H1 (cell line): Measurements from ENCODE around the gene MAP3K1. TPM values are rescaled to one million over a fixed set of nuclear protein-coding genes. Genes with fewer than 3 reads are reported as not detected.

Source experiments
- CTCF ChIA-PET: fragments of 300-600 bp; sonication (Branson Sonifier 250); formaldehyde crosslinking; loops from one replicate; lab custom pipeline; 2021; ENCODE audit not compliant: partially characterized antibody; lab: Charles Lee
- POLR2A ChIA-PET: fragments of 300-600 bp; sonication (Branson Sonifier 250); formaldehyde crosslinking; loops from one replicate; lab custom pipeline; 2021; ENCODE audit warnings: inconsistent platforms; ENCODE audit not compliant: partially characterized antibody; lab: Charles Lee
- DNase-seq, 2 experiments: peaks; one replicate each; pipeline versions ENCODE4 v3.0.0 to v3.0.0-alpha.2; 2010 to 2022; ENCODE audit warnings: low spot score in 2 of 2, low read depth in 1 of 2, mixed read lengths in 1 of 2
- FAIRE-seq: peaks from 2 replicates; lab custom pipeline; 2011; peaks lifted over from hg19 to GRCh38; lab: Jason Lieb, UNC
- H2AFZ ChIP-seq: 2 replicates; pipeline ENCODE4 v1.8.1; 2012; ENCODE audit warnings: low read length, inconsistent platforms
- H2AK5ac ChIP-seq: 2 replicates; pipeline ENCODE4 v1.6.1; 2013; ENCODE audit warnings: low read depth, low read length
- H2BK120ac ChIP-seq: replicated peaks from 2 replicates; pipeline ENCODE3; 2013; ENCODE audit warnings: low read depth, low read length, inconsistent platforms
- H2BK12ac ChIP-seq: 2 replicates; pipeline ENCODE4 v1.6.1; 2013; ENCODE audit warnings: low read depth, low read length
- H2BK15ac ChIP-seq: 2 replicates; pipeline ENCODE4 v1.6.1; 2013; ENCODE audit warnings: low read length
- H2BK20ac ChIP-seq: 2 replicates; pipeline ENCODE4 v1.6.1; 2013; ENCODE audit warnings: low read length
- H2BK5ac ChIP-seq: 2 replicates; pipeline ENCODE4 v1.6.1; 2013; ENCODE audit warnings: low read depth, low read length
- H3K14ac ChIP-seq: 2 replicates; pipeline ENCODE4 v1.6.1; 2013; ENCODE audit warnings: inconsistent platforms; ENCODE audit not compliant: insufficient read length
- H3K18ac ChIP-seq: 2 replicates; pipeline ENCODE4 v1.6.1; 2013; ENCODE audit warnings: low read length; ENCODE audit errors: extremely low read depth
- H3K23ac ChIP-seq: 2 replicates; pipeline ENCODE4 v1.6.1; 2013; ENCODE audit warnings: inconsistent platforms; ENCODE audit not compliant: insufficient read length
- H3K23me2 ChIP-seq: 2 replicates; pipeline ENCODE4 v1.6.1; 2013; ENCODE audit warnings: low read depth, low read length
- H3K27ac ChIP-seq: 2 replicates; pipeline ENCODE4 v1.6.1; 2011; ENCODE audit warnings: low read depth, low read length, inconsistent platforms
- H3K27me3 ChIP-seq, 4 experiments: replicated peaks in 1 of 4; 1 replicate in 1 of 4; 2 replicates in 3 of 4; pipeline versions ENCODE4 v1.6.1 to v1.8.1; 2011 to 2013; ENCODE audit warnings: low read length in 3 of 4, mild to moderate bottlenecking in 3 of 4, inconsistent platforms in 2 of 4, mixed read lengths in 2 of 4, moderate library complexity in 1 of 4; ENCODE audit not compliant: control insufficient read depth in 3 of 4, insufficient read depth in 3 of 4; ENCODE audit errors: extremely low read depth in 1 of 4
- H3K36me3 ChIP-seq, 4 experiments: 2 replicates each; pipeline versions ENCODE4 v1.6.1 to v1.8.1; 2011 to 2013; ENCODE audit warnings: mild to moderate bottlenecking in 4 of 4, low read length in 3 of 4, moderate library complexity in 2 of 4, control low read depth in 1 of 4, inconsistent platforms in 1 of 4; ENCODE audit not compliant: insufficient read depth in 4 of 4, control insufficient read depth in 2 of 4
- H3K4ac ChIP-seq: replicated peaks from 2 replicates; pipeline ENCODE3; 2013; ENCODE audit warnings: low read length, low read depth, mixed read lengths, inconsistent platforms; ENCODE audit not compliant: insufficient read length
- H3K4me1 ChIP-seq, 4 experiments: replicated peaks in 1 of 4; 1 replicate in 1 of 4; 2 replicates in 3 of 4; pipeline versions ENCODE4 v1.6.1 to v1.8.1; 2011 to 2013; ENCODE audit warnings: low read length in 3 of 4, inconsistent platforms in 2 of 4, mixed read lengths in 1 of 4; ENCODE audit not compliant: insufficient read depth in 4 of 4, control insufficient read depth in 3 of 4
- H3K4me2 ChIP-seq, 2 experiments: 2 replicates each; pipeline versions ENCODE4 v1.6.1 to v1.8.1; 2011 to 2013; ENCODE audit warnings: low read depth in 2 of 2, low read length in 2 of 2, control low read depth in 1 of 2, inconsistent platforms in 1 of 2, mild to moderate bottlenecking in 1 of 2; ENCODE audit not compliant: insufficient read depth in 1 of 2
- H3K4me3 ChIP-seq, 4 experiments: fragments of 200-600, 300-600 bp in 1 of 4; sonication (generic), shearing (Covaris generic), sonication (Bioruptor Twin) in 1 of 4; 2 replicates each; pipeline versions ENCODE4 v1.5.1 to v1.8.1; 2011 to 2016; ENCODE audit warnings: low read length in 4 of 4, low read depth in 3 of 4, control low read depth in 2 of 4, inconsistent platforms in 2 of 4, mild to moderate bottlenecking in 2 of 4, mixed read lengths in 1 of 4, moderate library complexity in 1 of 4; ENCODE audit not compliant: insufficient read depth in 2 of 4; ENCODE audit errors: extremely low read depth in 1 of 4
- H3K56ac ChIP-seq: replicated peaks from 2 replicates; pipeline ENCODE3; 2013; ENCODE audit warnings: low read depth, mild to moderate bottlenecking, mixed read lengths, low read length, inconsistent platforms; ENCODE audit not compliant: insufficient read length
- H3K79me1 ChIP-seq: 2 replicates; pipeline ENCODE4 v1.6.1; 2013; ENCODE audit warnings: low read depth, low read length, control low read depth
- H3K79me2 ChIP-seq, 2 experiments: 2 replicates each; pipeline versions ENCODE4 v1.6.1 to v1.8.1; 2012 to 2013; ENCODE audit warnings: low read length in 2 of 2, mild to moderate bottlenecking in 2 of 2, inconsistent platforms in 1 of 2; ENCODE audit not compliant: insufficient read depth in 2 of 2, control insufficient read depth in 1 of 2
- H3K9ac ChIP-seq, 4 experiments: replicated peaks in 1 of 4; 1 replicate in 1 of 4; 2 replicates in 3 of 4; pipeline versions ENCODE4 v1.6.1 to v1.8.1; 2011 to 2013; ENCODE audit warnings: low read depth in 3 of 4, low read length in 3 of 4, control low read depth in 2 of 4, mild to moderate bottlenecking in 2 of 4, moderate library complexity in 2 of 4, inconsistent platforms in 1 of 4; ENCODE audit errors: extremely low read depth in 1 of 4
- H3K9me3 ChIP-seq, 2 experiments: 2 replicates each; pipeline versions ENCODE4 v1.6.1 to v1.8.1; 2012 to 2013; ENCODE audit warnings: mild to moderate bottlenecking in 2 of 2, moderate library complexity in 2 of 2, control low read depth in 1 of 2, inconsistent platforms in 1 of 2, low read depth in 1 of 2, low read length in 1 of 2, mixed read lengths in 1 of 2; ENCODE audit not compliant: insufficient read depth in 2 of 2
- H4K20me1 ChIP-seq, 2 experiments: replicated peaks in 1 of 2; 2 replicates each; pipeline versions ENCODE3 to v1.8.1; 2011 to 2013; ENCODE audit warnings: inconsistent platforms in 2 of 2, low read length in 2 of 2, mild to moderate bottlenecking in 1 of 2; ENCODE audit not compliant: insufficient read depth in 2 of 2, control insufficient read depth in 1 of 2
- H4K5ac ChIP-seq: 2 replicates; pipeline ENCODE4 v1.6.1; 2013; ENCODE audit warnings: low read length, low read depth, mixed read lengths, inconsistent platforms; ENCODE audit not compliant: insufficient read length
- H4K8ac ChIP-seq: 2 replicates; pipeline ENCODE4 v1.8.0; 2013; ENCODE audit warnings: mild to moderate bottlenecking, moderate library complexity, low read length, inconsistent platforms; ENCODE audit not compliant: insufficient read depth; ENCODE audit errors: extremely low read depth
- H4K91ac ChIP-seq: replicated peaks from 2 replicates; pipeline ENCODE3; 2013; ENCODE audit warnings: low read length, mixed read lengths, inconsistent platforms; ENCODE audit not compliant: insufficient read length
- BCL11A ChIP-seq, 2 experiments: IDR thresholded peaks; one replicate each; pipeline ENCODE4 v1.6.1; 2011; ENCODE audit warnings: low read depth in 2 of 2, low read length in 2 of 2, mild to moderate bottlenecking in 2 of 2
- BRCA1 ChIP-seq: IDR thresholded peaks from 2 replicates; pipeline ENCODE4 v1.6.1; 2012; ENCODE audit warnings: low read depth, low read length, improper control_type of control experiment
- CBX5 ChIP-seq: fragments of 300-800, 300-1000 bp; sonication (generic); IDR thresholded peaks from 2 replicates; pipeline ENCODE4 v1.7.1; 2016; ENCODE audit warnings: antibody characterized with exemption, low read length, low read depth
- CHD1 ChIP-seq: IDR thresholded peaks from 2 replicates; pipeline ENCODE4 v1.6.1; 2012; ENCODE audit warnings: low read depth, low read length, improper control_type of control experiment
- EP300 ChIP-seq, 2 experiments: IDR thresholded peaks; 1 replicate in 1 of 2; 2 replicates in 1 of 2; pipeline ENCODE4 v1.6.1; 2011 to 2012; ENCODE audit warnings: low read depth in 2 of 2, low read length in 2 of 2, mild to moderate bottlenecking in 2 of 2, borderline replicate concordance in 1 of 2, inconsistent platforms in 1 of 2, moderate library complexity in 1 of 2
- GTF2F1 ChIP-seq: IDR thresholded peaks from 2 replicates; pipeline ENCODE4 v1.6.1; 2012; ENCODE audit warnings: low read depth, low read length, improper control_type of control experiment, borderline replicate concordance
- HDAC6 ChIP-seq: IDR thresholded peaks from one replicate; pipeline ENCODE4 v1.7.1; 2012; ENCODE audit warnings: low read depth, mild to moderate bottlenecking, inconsistent platforms, low read length, moderate library complexity
- NANOG ChIP-seq: IDR thresholded peaks from 2 replicates; pipeline ENCODE4 v1.6.1; 2011; ENCODE audit warnings: low read length, low read depth, mild to moderate bottlenecking, inconsistent platforms; ENCODE audit not compliant: insufficient read depth, poor library complexity, severe bottlenecking
- POLR2A ChIP-seq, 2 experiments: IDR thresholded peaks; 1 replicate in 1 of 2; 2 replicates in 1 of 2; pipeline ENCODE4 v1.6.1; 2011; ENCODE audit warnings: low read depth in 2 of 2, low read length in 2 of 2, mild to moderate bottlenecking in 2 of 2; ENCODE audit errors: control extremely low read depth in 1 of 2
- RBBP5 ChIP-seq: IDR thresholded peaks from 2 replicates; pipeline ENCODE4 v1.7.1; 2012; ENCODE audit warnings: low read depth, mild to moderate bottlenecking, inconsistent platforms, low read length, moderate library complexity, borderline replicate concordance
- RXRA ChIP-seq: IDR thresholded peaks from 2 replicates; pipeline ENCODE4 v1.6.1; 2011; ENCODE audit warnings: low read depth, mild to moderate bottlenecking, low read length, moderate library complexity; ENCODE audit not compliant: insufficient read depth
- SIN3A ChIP-seq, 2 experiments: IDR thresholded peaks in 1 of 2; conservative IDR thresholded peaks in 1 of 2; 2 replicates each; pipeline ENCODE4 v1.6.1; 2011 to 2012; ENCODE audit warnings: low read length in 2 of 2, improper control_type of control experiment in 1 of 2, low read depth in 1 of 2, mild to moderate bottlenecking in 1 of 2
- SP4 ChIP-seq: IDR thresholded peaks from 2 replicates; pipeline ENCODE4 v1.6.1; 2012; ENCODE audit warnings: low read length, inconsistent platforms
- SRF ChIP-seq: IDR thresholded peaks from 2 replicates; pipeline ENCODE4 v1.6.1; 2011; ENCODE audit warnings: mild to moderate bottlenecking, low read depth, low read length, moderate library complexity
- TAF1 ChIP-seq: IDR thresholded peaks from 2 replicates; pipeline ENCODE4 v1.6.1; 2011; ENCODE audit warnings: mild to moderate bottlenecking, low read depth, low read length
- WGBS, 2 experiments: shearing (Covaris generic) in 1 of 2; methylation state at CpG; one replicate each; pipeline versions ENCODE4 v1.1.6 to v1.1.7; 2013 to 2015; ENCODE audit warnings: low lambda C conversion rate in 2 of 2, mixed read lengths in 2 of 2, inconsistent platforms in 1 of 2, low coverage in 1 of 2, missing lambda C conversion rate in 1 of 2; ENCODE audit not compliant: insufficient replicate concordance in 2 of 2, insufficient coverage in 1 of 2, insufficient read length in 1 of 2; ENCODE audit errors: extremely low coverage in 1 of 2, missing lambda C conversion rate in 1 of 2; 5-methylcytosine and 5-hydroxymethylcytosine counted together
- polyA plus RNA-seq, 7 experiments: library from polyadenylated mRNA; depleted of rRNA in 3 of 7; stranded (reverse) in 5 of 7; unstranded in 2 of 7; fragments of >200 nt in 5 of 7; fragments of 200-250 nt in 2 of 7; gene quantifications; 1 replicate in 5 of 7; 2 replicates in 1 of 7; 4 replicates in 1 of 7; pipeline versions ENCODE4 v1.2.1 to v1.2.3, GENCODE V29; 2011 to 2013; ENCODE audit warnings: missing spikeins in 2 of 7, mixed read lengths in 2 of 7
- total RNA-seq: library from RNA; stranded (reverse); fragmentation: NEBNext Ultra II Directional; extraction: Animal tissue kit (Norgen Biotek cat#: 25700); gene quantifications from 2 replicates; pipeline ENCODE4 v1.2.1, GENCODE V29; 2021

Gene MAP3K1
- total and polyA plus RNA-seq, 2 of the 8 experiments (the other 6 are each of a cell fraction or from before 2014, with no cell fraction given) = 3.9 to 11.8 TPM

DNA sequence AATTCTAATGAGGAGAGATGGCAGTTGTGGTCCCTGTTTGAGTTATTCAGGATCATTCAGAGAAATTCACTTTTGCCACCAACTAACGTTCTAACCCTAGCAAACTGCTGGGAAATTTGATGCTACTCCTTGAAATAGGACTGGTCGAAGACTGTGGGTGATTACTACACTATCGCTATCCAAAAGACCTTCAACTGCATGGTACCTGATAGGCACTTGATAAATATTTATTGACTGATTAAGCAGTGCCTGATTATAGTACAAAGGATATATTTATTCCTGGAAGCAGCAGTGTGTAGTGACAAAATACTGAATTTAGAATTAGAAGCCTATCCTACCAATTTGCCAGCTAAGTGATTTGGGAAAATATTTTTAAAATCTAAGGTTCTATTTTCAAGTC lies 14.1 kb upstream of the MAP3K1 start:
- CTCF ChIA-PET = interaction anchor here (1.2 kb wide), 1 partner anchor 26 kb away, joined by 3 read pairs; no protein-coding TSS in a partner anchor
- TF ChIP-seq GTF2F1 = no peak
- no peak for TF ChIP-seq EP300 (IDR thresholded peaks at IDR 0.05; ENCODE audit: borderline replicate concordance in 1 of 2, low read depth in 2 of 2, low read length in 2 of 2)
- TF ChIP-seq RBBP5 = no peak
- no peak for TF ChIP-seq BCL11A (IDR thresholded peaks at IDR 0.05; ENCODE audit: low read depth in 2 of 2, low read length in 2 of 2)
- TF ChIP-seq NANOG = no peak
- TF ChIP-seq CHD1 = no peak
- no peak for TF ChIP-seq SRF
- TF ChIP-seq BRCA1 = no peak
- TF ChIP-seq CBX5 = no peak
- TF ChIP-seq SP4 = no peak
- TF ChIP-seq TAF1 = no peak
- TF ChIP-seq HDAC6 = no peak
- TF ChIP-seq POLR2A (IDR thresholded peaks at IDR 0.05; ENCODE audit: control extremely low read depth in 1 of 2, low read depth in 2 of 2, low read length in 2 of 2) = no peak
- no peak for TF ChIP-seq RXRA
- TF ChIP-seq SIN3A (conservative IDR thresholded peaks at IDR 0.05 in 1 of 2, IDR thresholded peaks at IDR 0.05 in 1 of 2; ENCODE audit: low read depth in 1 of 2, low read length in 2 of 2) = no peak

More for the DNA sequence above, 14.1 kb upstream of the MAP3K1 start:
- Histone ChIP-seq H3K9ac (no peak overlapping the region), H3K23ac (no peak overlapping the region), H3K56ac (no peak overlapping the region), H2BK5ac (no peak overlapping the region), H3K27ac (no peak overlapping the region), H4K8ac (no peak overlapping the region), H4K5ac (no peak overlapping the region), H3K4me2 (no peak overlapping the region), H3K14ac (no peak overlapping the region), H3K4me1 (no peaks in the 10 kb centered on the region), H2BK120ac (no peak overlapping the region), H2AFZ (no peak overlapping the region), H4K91ac (no peak overlapping the region), H2BK20ac (no peak overlapping the region), H3K36me3 (no peaks in the 10 kb centered on the region), H2BK12ac (no peak overlapping the region), H3K18ac (no peak overlapping the region), H3K23me2 (no peaks in the 10 kb centered on the region), H3K9me3 (no peaks in the 10 kb centered on the region), H3K27me3 (no peaks in the 10 kb centered on the region; a peak in 1 of 7 replicates), H3K79me2 (no peaks in the 10 kb centered on the region), H3K4me3 (no peak overlapping the region), H2BK15ac (no peak overlapping the region), H4K20me1 (no peaks in the 10 kb centered on the region), H2AK5ac (no peak overlapping the region), H3K79me1 (no peaks in the 10 kb centered on the region), H3K4ac (no peak overlapping the region)
- DNase-seq = no peak
- POLR2A ChIA-PET = no interaction called here
- no peak for FAIRE-seq
- 92% methylated on average over 3 of the region's 3 CpGs; no CpG with 5 or more reads in 1 of the 2 experiments for WGBS, 2 experiments
